C4-2B (cell line): ENCODE results near the gene PRPS1.

ENCODE experiments used
- H3K27ac ChIP-seq: fragments of 450-650 bp; 2 replicates; pipeline ENCODE4 v1.5.1; 2017
- CTCF ChIP-seq: fragments of 450-650 bp; conservative IDR thresholded peaks from 2 replicates; pipeline ENCODE4 v1.5.1; 2017; ENCODE audit warnings: mild to moderate bottlenecking
- ZFX ChIP-seq: fragments of 450-650 bp; IDR thresholded peaks from 2 replicates; pipeline ENCODE4 v1.6.1; 2017

The PRPS1 gene

GRCh38 chrX:107627838-107628661, at the start of gene PRPS1:
TSS of gene PRPS1 (plus strand) at chrX:107628510. CDS start at chrX:107628629, 119 bp downstream.
- no peak for TF ChIP-seq ZFX
- TF ChIP-seq CTCF: no peak
- peak within 1 kb of the TSS; percentile 92 for H3K27ac ChIP-seq

GRCh38 chrX:107579956-107580355, 48.4 kb upstream of the PRPS1 start:
- TF ChIP-seq CTCF: no peak
- TF ChIP-seq ZFX: no peak
- H3K27ac ChIP-seq: no peak overlapping the region

GRCh38 chrX:107581923-107582322, 46.4 kb upstream of the PRPS1 start:
- TF ChIP-seq CTCF (no peak), ZFX (no peak)
- H3K27ac ChIP-seq: no peak overlapping the region

GRCh38 chrX:107589243-107589642, 39.1 kb upstream of the PRPS1 start:
- H3K27ac ChIP-seq: no peak overlapping the region
- TF ChIP-seq CTCF (no peak), ZFX (no peak)

- TF ChIP-seq CTCF: no peak
- no peak for TF ChIP-seq ZFX
- H3K27ac ChIP-seq: no peak overlapping the region
These were observed 31.7 kb upstream of the PRPS1 start for GRCh38 chrX:107596651-107597050.

- H3K27ac ChIP-seq: no peak overlapping the region
- TF ChIP-seq CTCF (no peak), ZFX (no peak)
These were observed 31.0 kb upstream of the PRPS1 start for GRCh38 chrX:107597264-107597663.

GRCh38 chrX:107597791-107598190, 30.5 kb upstream of the PRPS1 start:
- no peak overlapping the region for H3K27ac ChIP-seq
- no peak for TF ChIP-seq ZFX
- no peak for TF ChIP-seq CTCF
